OCI-LY7 (cell line): ENCODE data around the gene TMEM80. TPM values are rescaled to one million over a fixed set of nuclear protein-coding genes. Genes with fewer than 3 reads are reported as not detected.
A peak's percentile ranks its signal among the peaks of the same experiment; 100 is the strongest.

Source experiments
- BruUV-seq: library from RNA; stranded (reverse); fragments of 400-500 nt; replicated peaks from 2 replicates; lab custom pipeline; 2021; lab: Mats Ljungman, UMichigan
- CTCF ChIA-PET: fragments of 300-600 bp; sonication (Branson Sonifier 250); formaldehyde crosslinking; loops from one replicate; lab custom pipeline; 2022; ENCODE audit warnings: antibody characterized with exemption; ENCODE audit not compliant: unreplicated experiment; lab: Charles Lee
- POLR2A ChIA-PET: fragments of 300-600 bp; sonication (Branson Sonifier 250); formaldehyde crosslinking; loops from one replicate; lab custom pipeline; 2022; ENCODE audit warnings: antibody characterized with exemption; lab: Charles Lee
- DNase-seq: peaks from one replicate; pipeline ENCODE4 v3.0.0-alpha.2; 2015; ENCODE audit warnings: low spot score
- H2AFZ ChIP-seq: fragments of 200-600 bp; sonication (generic), shearing (Covaris generic); 2 replicates; pipeline ENCODE4 v1.6.1; 2014; ENCODE audit warnings: mild to moderate bottlenecking, antibody characterized with exemption, low read length, moderate library complexity
- H3K27ac ChIP-seq: fragments of 200-600 bp; sonication (generic); 2 replicates; pipeline ENCODE4 v1.5.1; 2014; ENCODE audit warnings: mixed run types, low read depth, mild to moderate bottlenecking, moderate library complexity, low read length, inconsistent platforms; ENCODE audit not compliant: poor library complexity, severe bottlenecking
- H3K36me3 ChIP-seq: fragments of 200-600 bp; sonication (generic); 2 replicates; pipeline ENCODE4 v1.6.1; 2014; ENCODE audit warnings: mild to moderate bottlenecking, antibody characterized with exemption, low read length, moderate library complexity, mixed read lengths; ENCODE audit not compliant: insufficient read depth
- H3K4me1 ChIP-seq: fragments of 200-600 bp; sonication (generic); 2 replicates; pipeline ENCODE4 v1.5.1; 2014; ENCODE audit warnings: mild to moderate bottlenecking, low read length; ENCODE audit not compliant: insufficient read depth, poor library complexity, severe bottlenecking
- H3K4me2 ChIP-seq: fragments of 200-600 bp; sonication (generic); 2 replicates; pipeline ENCODE4 v1.6.1; 2014; ENCODE audit warnings: mild to moderate bottlenecking, low read length
- H3K4me3 ChIP-seq: fragments of 200-600 bp; sonication (generic); 2 replicates; pipeline ENCODE4 v1.5.1; 2014; ENCODE audit warnings: mild to moderate bottlenecking, low read depth, low read length; ENCODE audit not compliant: poor library complexity, severe bottlenecking
- H3K79me2 ChIP-seq: fragments of 200-600 bp; sonication (generic); 2 replicates; pipeline ENCODE4 v1.6.1; 2016; ENCODE audit warnings: low read depth, mild to moderate bottlenecking, low read length, moderate library complexity, mixed read lengths; ENCODE audit not compliant: insufficient read depth
- H3K9me2 ChIP-seq: fragments of 200-600 bp; sonication (generic); 2 replicates; pipeline ENCODE4 v1.6.1; 2016; ENCODE audit warnings: mild to moderate bottlenecking, low read length, mixed read lengths; ENCODE audit not compliant: insufficient read depth
- H3K9me3 ChIP-seq: fragments of 200-600 bp; sonication (generic); 2 replicates; pipeline ENCODE4 v1.6.1; 2014; ENCODE audit warnings: mild to moderate bottlenecking, mixed run types, low read length, mixed read lengths
- H4K20me1 ChIP-seq: fragments of 200-600 bp; sonication (generic); 2 replicates; pipeline ENCODE4 v1.6.1; 2014; ENCODE audit warnings: mild to moderate bottlenecking, antibody characterized with exemption, low read length, moderate library complexity, mixed read lengths; ENCODE audit not compliant: insufficient read depth
- EZH2phosphoT487 ChIP-seq: fragments of 200-600 bp; sonication (generic); IDR thresholded peaks from 2 replicates; pipeline ENCODE4 v1.6.1; 2018; ENCODE audit warnings: low read depth, borderline replicate concordance, mild to moderate bottlenecking, mixed run types, antibody characterized with exemption, low read length, moderate library complexity, mixed read lengths
- intact Hi-C: fragments of 100-400 bp; cut with micrococcal nuclease; formaldehyde crosslinking; loops from one replicate; pipeline ENCODE4 v1.10.0; 2022; ENCODE audit not compliant: unreplicated experiment
- total RNA-seq, 2 experiments: library from RNA; depleted of rRNA in 1 of 2; stranded (reverse); fragments of >200 nt in 1 of 2; shearing (Covaris generic) in 1 of 2; gene quantifications; 2 replicates each; pipeline ENCODE4 v1.2.3, GENCODE V29; 2014 to 2022
- TF ChIP-seq, protein P1 (sequence below): fragments of 200-600 bp; sonication (generic); conservative IDR thresholded peaks from 2 replicates; pipeline ENCODE4 v1.5.1; 2014; ENCODE audit warnings: mild to moderate bottlenecking, antibody characterized with exemption, low read length, moderate library complexity, mixed read lengths

TMEM80 gene
- total RNA-seq, 2 experiments from 2014 or later = 52.7 to 52.8 TPM

DNA sequence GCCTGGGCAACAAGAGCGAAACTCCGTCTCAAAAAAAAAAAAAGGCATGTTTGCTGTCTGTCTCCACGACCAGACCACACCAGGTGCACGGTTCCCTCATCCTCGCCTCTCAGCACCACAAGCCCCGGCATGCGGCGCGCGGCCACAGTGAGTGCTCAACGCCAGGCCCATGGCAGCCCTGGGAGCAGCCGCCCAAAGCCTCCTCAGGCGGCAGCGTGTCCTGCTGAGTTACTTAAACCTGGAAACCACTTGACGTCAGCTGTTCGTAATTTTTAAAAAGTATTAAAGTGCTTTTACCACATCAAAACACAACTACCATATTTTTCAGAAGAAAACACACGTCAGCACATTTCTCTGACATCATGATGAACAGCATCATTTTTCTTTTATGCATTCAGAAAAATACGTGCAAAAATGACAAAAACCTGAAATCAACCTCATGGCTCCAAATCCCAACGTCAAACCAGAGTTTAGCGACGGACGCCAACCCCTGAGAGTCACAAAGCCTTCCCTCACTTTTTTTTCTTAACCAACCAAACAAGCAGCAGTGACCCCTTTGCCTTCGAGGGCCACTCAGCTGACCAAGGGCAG is 2.7 kb upstream of the TMEM80 start:
- Histone ChIP-seq H3K4me1 (peaks cover 31% of the 10 kb centered on the region), H3K79me2 (peaks cover 34% of the 10 kb centered on the region; the same call in 1 of the 2 replicates), H3K4me2 (peak overlapping the region; percentile 73), H3K9me2 (no peaks in the 10 kb centered on the region), H3K36me3 (peaks cover 27% of the 10 kb centered on the region), H3K9me3 (no peaks in the 10 kb centered on the region), H3K27ac (no peak overlapping the region), H4K20me1 (no peaks in the 10 kb centered on the region), H2AFZ (no peak overlapping the region), H3K4me3 (peak overlapping the region; percentile 83)
- no peak for TF ChIP-seq EZH2phosphoT487
- TF ChIP-seq, protein P1, sequence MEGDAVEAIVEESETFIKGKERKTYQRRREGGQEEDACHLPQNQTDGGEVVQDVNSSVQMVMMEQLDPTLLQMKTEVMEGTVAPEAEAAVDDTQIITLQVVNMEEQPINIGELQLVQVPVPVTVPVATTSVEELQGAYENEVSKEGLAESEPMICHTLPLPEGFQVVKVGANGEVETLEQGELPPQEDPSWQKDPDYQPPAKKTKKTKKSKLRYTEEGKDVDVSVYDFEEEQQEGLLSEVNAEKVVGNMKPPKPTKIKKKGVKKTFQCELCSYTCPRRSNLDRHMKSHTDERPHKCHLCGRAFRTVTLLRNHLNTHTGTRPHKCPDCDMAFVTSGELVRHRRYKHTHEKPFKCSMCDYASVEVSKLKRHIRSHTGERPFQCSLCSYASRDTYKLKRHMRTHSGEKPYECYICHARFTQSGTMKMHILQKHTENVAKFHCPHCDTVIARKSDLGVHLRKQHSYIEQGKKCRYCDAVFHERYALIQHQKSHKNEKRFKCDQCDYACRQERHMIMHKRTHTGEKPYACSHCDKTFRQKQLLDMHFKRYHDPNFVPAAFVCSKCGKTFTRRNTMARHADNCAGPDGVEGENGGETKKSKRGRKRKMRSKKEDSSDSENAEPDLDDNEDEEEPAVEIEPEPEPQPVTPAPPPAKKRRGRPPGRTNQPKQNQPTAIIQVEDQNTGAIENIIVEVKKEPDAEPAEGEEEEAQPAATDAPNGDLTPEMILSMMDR = no peak
- DNase-seq = no peak
- intact Hi-C loops = no loop called here
- ChIA-PET POLR2A (interaction anchor here (0.8 kb wide), 1 partner anchor 613 kb away, joined by 3 read pairs; no protein-coding TSS in a partner anchor), CTCF (no interaction called here)
- BruUV-seq = TSS peak; percentile 51

DNA sequence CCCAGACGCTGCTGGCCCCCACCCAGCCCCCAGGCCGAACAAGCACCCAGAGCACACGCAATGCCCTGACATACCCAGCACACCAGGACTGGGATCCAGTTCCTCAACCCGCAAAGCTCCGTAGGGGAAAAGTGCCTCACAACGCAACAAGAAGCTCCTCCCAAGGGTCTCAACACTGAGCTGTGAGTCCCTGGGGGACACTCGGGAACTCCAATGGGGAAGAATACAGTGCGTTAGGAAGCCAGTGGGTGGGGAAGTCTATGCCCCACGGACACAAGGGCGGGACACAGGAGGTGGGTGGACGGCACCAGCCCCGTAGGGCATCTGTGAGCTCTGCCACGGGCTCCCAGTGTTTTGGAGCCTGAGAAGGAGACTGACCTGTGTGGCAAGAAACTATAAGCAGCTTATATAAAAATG is 2.2 kb upstream of the TMEM80 start:
- no peak for DNase-seq
- Histone ChIP-seq H3K9me2 (no peaks in the 10 kb centered on the region), H4K20me1 (no peaks in the 10 kb centered on the region), H3K9me3 (no peaks in the 10 kb centered on the region), H3K27ac (no peak overlapping the region), H3K36me3 (peaks cover 22% of the 10 kb centered on the region), H3K4me1 (peaks cover 36% of the 10 kb centered on the region), H3K79me2 (peaks cover 34% of the 10 kb centered on the region; the same call in 1 of the 2 replicates), H3K4me2 (peak overlapping the region; percentile 73), H2AFZ (no peak overlapping the region), H3K4me3 (peak overlapping the region; percentile 83)
- intact Hi-C loops = no loop called here
- ChIA-PET CTCF (no interaction called here), POLR2A (interaction anchor here (0.6 to 0.8 kb wide), 2 partner anchors 113 to 612 kb away, joined by 3 to 4 read pairs; no protein-coding TSS in a partner anchor)
- no peak for TF ChIP-seq EZH2phosphoT487
- TF ChIP-seq, protein P1 = no peak
- BruUV-seq = no TSS peak
